Trophoblast cell (in vitro differentiated cells and primary cell): ENCODE measurements around the gene TADA3.
"Not testable (repeated sequence)": the region's sequence is repeated elsewhere in the genome, so short reads cannot be mapped to it uniquely, and the experiment has no call there.

Experiments used
- DNase-seq, 2 donors: peaks; one replicate each; pipeline ENCODE4 v3.0.0-alpha.2; 2016
- H2AFZ ChIP-seq: 2 replicates; pipeline ENCODE4 v1.6.1; 2013; ENCODE audit warnings: low read length, moderate library complexity, mild to moderate bottlenecking; ENCODE audit not compliant: insufficient read depth, poor library complexity
- H2AK5ac ChIP-seq: 2 replicates; pipeline ENCODE4 v1.6.1; 2013; ENCODE audit warnings: mild to moderate bottlenecking, low read length
- H2BK120ac ChIP-seq: 2 replicates; pipeline ENCODE4 v1.6.1; 2013; ENCODE audit warnings: low read length, mild to moderate bottlenecking, moderate library complexity; ENCODE audit not compliant: insufficient read depth, poor library complexity
- H2BK12ac ChIP-seq: 2 replicates; pipeline ENCODE4 v1.6.1; 2013; ENCODE audit warnings: mild to moderate bottlenecking, low read length, moderate library complexity
- H2BK5ac ChIP-seq: 2 replicates; pipeline ENCODE4 v1.6.1; 2013; ENCODE audit warnings: low read length, low read depth, moderate library complexity, mild to moderate bottlenecking; ENCODE audit not compliant: poor library complexity
- H3K14ac ChIP-seq: 2 replicates; pipeline ENCODE4 v1.6.1; 2013; ENCODE audit warnings: mild to moderate bottlenecking, low read length
- H3K18ac ChIP-seq: 2 replicates; pipeline ENCODE4 v1.6.1; 2013; ENCODE audit warnings: mild to moderate bottlenecking, low read length
- H3K23ac ChIP-seq: 2 replicates; pipeline ENCODE4 v1.6.1; 2013; ENCODE audit warnings: low read length
- H3K27ac ChIP-seq: 2 replicates; pipeline ENCODE4 v1.5.1; 2013; ENCODE audit warnings: low read depth, mild to moderate bottlenecking, inconsistent platforms, low read length, moderate library complexity
- H3K27me3 ChIP-seq: 2 replicates; pipeline ENCODE4 v1.6.1; 2013; ENCODE audit warnings: inconsistent platforms, mild to moderate bottlenecking, low read length, moderate library complexity; ENCODE audit not compliant: insufficient read depth
- H3K36me3 ChIP-seq, 2 experiments: 1 replicate in 1 of 2; 2 replicates in 1 of 2; pipeline ENCODE4 v1.6.1; 2013; ENCODE audit warnings: low read length in 2 of 2, mild to moderate bottlenecking in 2 of 2, moderate library complexity in 1 of 2; ENCODE audit not compliant: insufficient read depth in 2 of 2, control insufficient read depth in 1 of 2
- H3K4ac ChIP-seq: 2 replicates; pipeline ENCODE4 v1.6.1; 2013; ENCODE audit warnings: low read depth, mild to moderate bottlenecking, low read length, moderate library complexity
- H3K4me1 ChIP-seq, 2 experiments: 1 replicate in 1 of 2; 2 replicates in 1 of 2; pipeline ENCODE4 v1.6.1; 2013; ENCODE audit warnings: low read length in 2 of 2, mild to moderate bottlenecking in 2 of 2, moderate library complexity in 1 of 2; ENCODE audit not compliant: insufficient read depth in 2 of 2, control insufficient read depth in 1 of 2
- H3K4me2 ChIP-seq: 2 replicates; pipeline ENCODE4 v1.6.1; 2013; ENCODE audit warnings: inconsistent platforms, mild to moderate bottlenecking, low read length, moderate library complexity
- H3K4me3 ChIP-seq: 2 replicates; pipeline ENCODE4 v1.5.1; 2013; ENCODE audit warnings: mild to moderate bottlenecking, low read depth, low read length, inconsistent platforms
- H3K79me1 ChIP-seq: one replicate; pipeline ENCODE4 v1.6.1; 2013; ENCODE audit warnings: low read length
- H3K79me2 ChIP-seq: 2 replicates; pipeline ENCODE4 v1.6.1; 2013; ENCODE audit warnings: low read length, mild to moderate bottlenecking; ENCODE audit not compliant: control insufficient read depth, insufficient read depth, poor library complexity
- H3K9ac ChIP-seq: 2 replicates; pipeline ENCODE4 v1.6.1; 2013; ENCODE audit warnings: mild to moderate bottlenecking, low read length
- H3K9me3 ChIP-seq: 2 replicates; pipeline ENCODE4 v1.6.1; 2013; ENCODE audit warnings: low read depth, mild to moderate bottlenecking, control low read depth, inconsistent platforms, low read length; ENCODE audit not compliant: insufficient read depth
- H4K12ac ChIP-seq: 2 replicates; pipeline ENCODE4 v1.6.1; 2013; ENCODE audit warnings: low read depth, mild to moderate bottlenecking, low read length, moderate library complexity
- H4K8ac ChIP-seq: 2 replicates; pipeline ENCODE4 v1.6.1; 2013; ENCODE audit warnings: low read depth, mild to moderate bottlenecking, low read length, moderate library complexity
- H4K91ac ChIP-seq: one replicate; pipeline ENCODE4 v1.6.1; 2013; ENCODE audit warnings: low read depth, mild to moderate bottlenecking, low read length, moderate library complexity
- WGBS: extraction: QIAGEN DNeasy Blood & Tissue Kit; methylation state at CpG from one replicate; pipeline ENCODE4 v1.1.7; 2013; ENCODE audit warnings: missing lambda C conversion rate; ENCODE audit not compliant: insufficient read length, insufficient coverage; ENCODE audit errors: extremely low coverage; 5-methylcytosine and 5-hydroxymethylcytosine counted together

The TADA3 gene

GRCh38 chr3:9776896-9777693 is 15.2 kb downstream of the TADA3 start:
- 100% methylated on average over 1 of the region's 5 CpGs for WGBS

GRCh38 chr3:9771007-9771406 is 21.3 kb downstream of the TADA3 start:
- H3K4ac ChIP-seq, H3K4me3 ChIP-seq, H3K27ac ChIP-seq, H3K9me3 ChIP-seq, H4K91ac ChIP-seq, H3K23ac ChIP-seq, H2AK5ac ChIP-seq, H3K18ac ChIP-seq, H3K27me3 ChIP-seq, H3K79me2 ChIP-seq, H4K12ac ChIP-seq, H3K9ac ChIP-seq, H3K36me3 ChIP-seq, H4K8ac ChIP-seq, H2BK120ac ChIP-seq, H2BK5ac ChIP-seq, H2AFZ ChIP-seq, H3K4me2 ChIP-seq, DNase-seq, H3K79me1 ChIP-seq, H2BK12ac ChIP-seq, H3K14ac ChIP-seq: not testable (repeated sequence)
- no CpG with 5 or more reads among the region's 2 CpGs for WGBS
- H3K4me1 ChIP-seq, result peaks cover 7 to 12% of the 10 kb centered on the region in 2 experiments

More at GRCh38 chr3:9776896-9777693, 15.2 kb downstream of the TADA3 start:
- Histone ChIP-seq H3K14ac (no peak overlapping the region), H2AFZ (no peak overlapping the region), H4K91ac (no peak overlapping the region), H3K27me3 (no peaks in the 10 kb centered on the region), H3K27ac (no peak overlapping the region), H3K23ac (no peak overlapping the region), H2AK5ac (no peak overlapping the region), H3K4me1 (no peaks in the 10 kb centered on the region), H3K4ac (no peak overlapping the region), H3K9me3 (no peaks in the 10 kb centered on the region), H2BK5ac (no peak overlapping the region), H3K4me2 (no peak overlapping the region), H4K12ac (no peak overlapping the region), H3K9ac (no peak overlapping the region), H2BK12ac (no peak overlapping the region), H4K8ac (no peak overlapping the region), H3K4me3 (no peak overlapping the region), H2BK120ac (no peak overlapping the region), H3K36me3 (peaks cover 15 to 20% of the 10 kb centered on the region in 2 experiments), H3K79me1 (no peaks in the 10 kb centered on the region), H3K79me2 (no peaks in the 10 kb centered on the region), H3K18ac (no peak overlapping the region)
- DNase-seq, result no peak

- H3K79me1 ChIP-seq, result peaks cover 7% of the 10 kb centered on the region
- no peak overlapping the region for H3K9ac ChIP-seq
- no peaks in the 10 kb centered on the region for H3K36me3 ChIP-seq
- no peak overlapping the region for H2BK120ac ChIP-seq
- no peak overlapping the region for H3K23ac ChIP-seq
- DNase-seq, result no peak
- H3K4me2 ChIP-seq, result peak overlapping the region; percentile 80
- no peak overlapping the region for H2BK5ac ChIP-seq
- H2AFZ ChIP-seq, result peak overlapping the region; percentile 48
- no peak overlapping the region for H3K4ac ChIP-seq
- no peaks in the 10 kb centered on the region for H3K27me3 ChIP-seq
- no CpG with 5 or more reads among the region's 15 CpGs for WGBS
- H3K18ac ChIP-seq, result no peak overlapping the region
- no peak overlapping the region for H3K27ac ChIP-seq
- H2AK5ac ChIP-seq, result no peak overlapping the region
- no peak overlapping the region for H4K12ac ChIP-seq
- H4K8ac ChIP-seq, result peak overlapping the region; percentile 72
- H2BK12ac ChIP-seq, result no peak overlapping the region
- no peak overlapping the region for H3K4me3 ChIP-seq
- peaks cover 7 to 12% of the 10 kb centered on the region in 2 experiments for H3K4me1 ChIP-seq
- H3K9me3 ChIP-seq, result no peaks in the 10 kb centered on the region
- no peaks in the 10 kb centered on the region for H3K79me2 ChIP-seq
- H4K91ac ChIP-seq, result no peak overlapping the region
- H3K14ac ChIP-seq, result no peak overlapping the region
Measured at GRCh38 chr3:9770276-9770812, 21.9 kb downstream of the TADA3 start.

GRCh38 chr3:9769426-9770275 is 22.6 kb downstream of the TADA3 start, which contains the start of gene CAMK1:
TSS of gene CAMK1 (minus strand) at chr3:9769947. CDS start at chr3:9767749, 2,198 bp downstream.
- H3K27ac ChIP-seq, result no peak within 1 kb of the TSS
- H3K23ac ChIP-seq, result no peak within 1 kb of the TSS
- peak within 1 kb of the TSS; percentile 80 for H3K4me2 ChIP-seq
- H2AFZ ChIP-seq, result peak within 1 kb of the TSS; percentile 48
- H3K79me2 ChIP-seq, result no peaks in the 10 kb centered on the region
- H2AK5ac ChIP-seq, result peak within 1 kb of the TSS; percentile 2
- no peak within 1 kb of the TSS for H3K18ac ChIP-seq
- H3K27me3 ChIP-seq, result no peaks in the 10 kb centered on the region
- peak within 1 kb of the TSS; percentile 64 for H3K4me3 ChIP-seq
- peak within 1 kb of the TSS; percentile 6 for H4K12ac ChIP-seq
- no peak within 1 kb of the TSS for H3K4ac ChIP-seq
- H2BK120ac ChIP-seq, result peak within 1 kb of the TSS; percentile 26
- peak within 1 kb of the TSS; percentile 72 for H4K8ac ChIP-seq
- no peak within 1 kb of the TSS for H2BK5ac ChIP-seq
- no CpG with 5 or more reads among the region's 49 CpGs for WGBS
- peak within 1 kb of the TSS; percentile 41 for H4K91ac ChIP-seq
- no peaks in the 10 kb centered on the region for H3K9me3 ChIP-seq
- peak; percentile 38 to 72 for DNase-seq
- H2BK12ac ChIP-seq, result no peak within 1 kb of the TSS
- H3K79me1 ChIP-seq, result peaks cover 7% of the 10 kb centered on the region
- peaks cover 7 to 12% of the 10 kb centered on the region in 2 experiments for H3K4me1 ChIP-seq
- H3K14ac ChIP-seq, result peak within 1 kb of the TSS; percentile 47
- peak within 1 kb of the TSS; percentile 65 for H3K9ac ChIP-seq
- H3K36me3 ChIP-seq, result no peaks in the 10 kb centered on the region
